ENCODE data around the gene BHLHE23. TPM values are rescaled to one million over a fixed set of nuclear protein-coding genes. Genes with fewer than 3 reads are reported as not detected.

The BHLHE23 gene
- total RNA-seq, 4 donors from 2014 or later, result not detected

DNA sequence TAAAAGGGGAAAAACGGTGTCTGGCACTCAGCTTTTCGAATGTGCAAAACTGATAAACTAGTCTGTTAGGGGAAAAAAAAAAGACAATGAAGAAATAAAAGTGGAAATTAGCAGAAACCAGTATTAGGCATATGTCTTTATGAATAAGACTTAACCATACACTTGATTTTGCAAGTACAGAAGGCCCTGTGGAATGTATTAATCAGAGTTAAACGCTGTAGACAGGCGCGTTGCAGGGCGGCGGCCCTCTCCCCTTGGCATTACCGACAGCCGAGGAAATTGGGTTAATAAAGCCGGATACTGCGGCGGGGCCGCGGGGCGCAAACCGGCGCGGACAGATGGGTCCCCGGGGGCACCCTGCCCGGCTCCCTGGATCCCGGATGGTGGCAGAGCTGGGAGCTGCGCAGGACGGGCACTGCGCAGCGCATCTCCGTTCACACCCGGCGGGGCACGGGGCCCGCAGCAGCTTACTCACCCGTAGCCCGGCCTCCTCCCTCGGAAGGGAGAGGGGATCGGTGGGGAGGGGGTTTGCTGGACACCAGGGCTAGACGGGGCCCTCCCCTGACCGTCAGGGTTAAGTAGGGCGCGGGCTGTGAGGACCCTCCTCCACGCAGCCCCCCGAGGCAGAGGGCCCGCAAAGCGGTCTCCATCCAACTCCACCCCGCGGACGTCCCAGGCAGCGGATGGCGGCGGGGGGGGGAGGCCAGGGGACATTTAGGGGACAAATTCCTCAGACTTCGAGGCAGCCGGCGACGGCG lies 2.0 kb downstream of the BHLHE23 start:
- Histone ChIP-seq H3K36me3 (no peaks in the 10 kb centered on the region), H3K27me3 (peaks cover 78 to 86% (median 84%) of the 10 kb centered on the region in 3 donors), H3K4me3 (no peak overlapping the region), H3K4me1 (peaks cover 5 to 7% of the 10 kb centered on the region in 2 donors), H3K27ac (no peak overlapping the region), H3K9me3 (no peaks in the 10 kb centered on the region)
- intact Hi-C loops (cut with DNase I; ENCODE audit: low total_unique reads) (no loop called here), in situ Hi-C loops (cut with MboI; ENCODE audit: low sequenced_read_pairs in 4 of 4) (loop anchor here in 1 of 4 donors (25.0 kb wide), 1 partner anchor 117 kb away; no protein-coding TSS in a partner anchor)
- TF ChIP-seq, protein P1, sequence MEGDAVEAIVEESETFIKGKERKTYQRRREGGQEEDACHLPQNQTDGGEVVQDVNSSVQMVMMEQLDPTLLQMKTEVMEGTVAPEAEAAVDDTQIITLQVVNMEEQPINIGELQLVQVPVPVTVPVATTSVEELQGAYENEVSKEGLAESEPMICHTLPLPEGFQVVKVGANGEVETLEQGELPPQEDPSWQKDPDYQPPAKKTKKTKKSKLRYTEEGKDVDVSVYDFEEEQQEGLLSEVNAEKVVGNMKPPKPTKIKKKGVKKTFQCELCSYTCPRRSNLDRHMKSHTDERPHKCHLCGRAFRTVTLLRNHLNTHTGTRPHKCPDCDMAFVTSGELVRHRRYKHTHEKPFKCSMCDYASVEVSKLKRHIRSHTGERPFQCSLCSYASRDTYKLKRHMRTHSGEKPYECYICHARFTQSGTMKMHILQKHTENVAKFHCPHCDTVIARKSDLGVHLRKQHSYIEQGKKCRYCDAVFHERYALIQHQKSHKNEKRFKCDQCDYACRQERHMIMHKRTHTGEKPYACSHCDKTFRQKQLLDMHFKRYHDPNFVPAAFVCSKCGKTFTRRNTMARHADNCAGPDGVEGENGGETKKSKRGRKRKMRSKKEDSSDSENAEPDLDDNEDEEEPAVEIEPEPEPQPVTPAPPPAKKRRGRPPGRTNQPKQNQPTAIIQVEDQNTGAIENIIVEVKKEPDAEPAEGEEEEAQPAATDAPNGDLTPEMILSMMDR (IDR thresholded peaks at IDR 0.05 in 4 of 5, conservative IDR thresholded peaks at IDR 0.05 in 1 of 5), result no peak
- no peak for TF ChIP-seq POLR2A (IDR thresholded peaks at IDR 0.05)
- DNase-seq, result no peak
- ATAC-seq, result no peak

DNA sequence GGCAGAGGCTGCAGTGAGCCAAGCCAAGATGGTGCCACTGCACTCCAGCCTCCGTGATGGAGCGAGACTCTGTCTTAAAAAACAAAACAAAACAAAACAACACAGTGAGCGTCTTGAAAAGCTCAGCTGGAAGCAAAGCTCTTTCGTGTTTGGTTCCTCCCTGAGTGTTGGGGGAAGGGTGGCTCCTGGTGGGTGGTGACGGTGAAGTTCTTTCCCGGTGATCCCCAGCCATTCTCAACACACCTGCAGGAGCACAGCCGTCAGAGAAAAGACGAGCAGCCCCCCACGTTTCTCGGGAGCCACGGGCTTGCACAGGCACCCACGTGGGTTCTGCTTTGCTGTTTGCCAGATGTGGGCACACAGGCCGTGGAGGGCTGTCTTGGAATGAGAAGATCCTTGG lies 3.2 kb downstream of the BHLHE23 start:
- TF ChIP-seq POLR2A (IDR thresholded peaks at IDR 0.05), result no peak
- TF ChIP-seq, protein P1 (IDR thresholded peaks at IDR 0.05 in 4 of 5, conservative IDR thresholded peaks at IDR 0.05 in 1 of 5), result no peak
- intact Hi-C loops (cut with DNase I; ENCODE audit: low total_unique reads), result no loop called here
- Histone ChIP-seq H3K4me1 (peaks cover 0 to under 1% of the 10 kb centered on the region in 2 donors), H3K27me3 (peaks cover 66 to 79% (median 75%) of the 10 kb centered on the region in 3 donors), H3K27ac (no peak overlapping the region), H3K36me3 (no peaks in the 10 kb centered on the region), H3K4me3 (no peak overlapping the region), H3K9me3 (no peaks in the 10 kb centered on the region)
- DNase-seq, result no peak
- ATAC-seq, result no peak
- in situ Hi-C loops (cut with MboI; ENCODE audit: low sequenced_read_pairs in 4 of 4), result loop anchor here in 1 of 4 donors (25.0 kb wide), 1 partner anchor 116 kb away; no protein-coding TSS in a partner anchor

DNA sequence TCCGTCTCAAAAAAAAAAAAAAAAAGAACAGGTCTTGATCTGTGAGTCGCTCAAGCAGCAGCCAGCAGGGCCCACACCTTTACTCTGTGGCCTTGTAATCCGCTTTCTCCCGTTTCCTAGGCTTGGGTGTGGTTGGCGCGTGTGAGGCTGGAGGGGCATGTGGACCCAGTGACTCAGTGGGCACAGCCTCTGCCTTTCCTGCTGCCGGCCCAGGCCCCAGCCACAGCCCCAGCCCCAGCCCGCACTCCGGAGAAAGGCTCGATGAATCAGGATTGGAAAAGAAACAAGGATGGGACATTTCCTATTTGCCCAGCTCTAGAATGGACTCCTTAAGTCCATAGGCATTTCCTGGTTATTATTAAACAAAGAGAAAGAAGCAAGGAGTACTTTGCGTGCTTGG lies 4.3 kb downstream of the BHLHE23 start:
- intact Hi-C loops (cut with DNase I; ENCODE audit: low total_unique reads) (no loop called here), in situ Hi-C loops (cut with MboI; ENCODE audit: low sequenced_read_pairs in 4 of 4) (loop anchor here in 1 of 4 donors (25.0 kb wide), 1 partner anchor 115 kb away; no protein-coding TSS in a partner anchor)
- Histone ChIP-seq H3K4me1 (no peaks in the 10 kb centered on the region), H3K4me3 (no peak overlapping the region), H3K27ac (no peak overlapping the region), H3K9me3 (no peaks in the 10 kb centered on the region), H3K36me3 (no peaks in the 10 kb centered on the region), H3K27me3 (peaks cover 62 to 71% (median 65%) of the 10 kb centered on the region in 3 donors)
- DNase-seq, result no peak
- TF ChIP-seq POLR2A (IDR thresholded peaks at IDR 0.05), result no peak
- TF ChIP-seq, protein P1 (IDR thresholded peaks at IDR 0.05 in 4 of 5, conservative IDR thresholded peaks at IDR 0.05 in 1 of 5), result no peak
- no peak for ATAC-seq

DNA sequence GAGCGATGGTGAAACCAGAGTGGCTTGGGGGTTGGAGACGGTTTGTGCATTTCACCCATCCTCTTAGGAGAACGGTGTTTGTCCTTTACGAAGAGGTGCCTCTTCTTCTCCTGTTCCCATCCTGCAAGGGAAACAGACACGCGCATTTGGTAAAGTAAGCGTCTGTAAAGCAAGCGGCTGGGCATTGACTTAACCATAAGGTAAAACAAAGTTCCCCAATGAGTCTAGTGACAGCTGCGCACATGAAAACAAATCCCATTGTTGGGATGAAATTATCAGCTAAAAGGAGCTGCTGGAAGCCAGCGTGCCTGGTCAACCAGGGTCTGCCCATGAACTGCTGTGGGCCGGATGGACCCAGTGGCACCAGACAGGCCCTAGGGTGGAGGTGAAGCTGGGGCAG lies 5.8 kb downstream of the BHLHE23 start:
- Histone ChIP-seq H3K4me3 (no peak overlapping the region), H3K36me3 (no peaks in the 10 kb centered on the region), H3K9me3 (no peaks in the 10 kb centered on the region), H3K27ac (no peak overlapping the region), H3K27me3 (peaks cover 54 to 64% (median 57%) of the 10 kb centered on the region in 3 donors), H3K4me1 (no peaks in the 10 kb centered on the region)
- ATAC-seq (no peak), DNase-seq (no peak)
- no peak for TF ChIP-seq POLR2A (IDR thresholded peaks at IDR 0.05)
- intact Hi-C loops (cut with DNase I; ENCODE audit: low total_unique reads), result no loop called here
- in situ Hi-C loops (cut with MboI; ENCODE audit: low sequenced_read_pairs in 4 of 4), result loop anchor here in 1 of 4 donors (25.0 kb wide), 1 partner anchor 114 kb away; no protein-coding TSS in a partner anchor

DNA sequence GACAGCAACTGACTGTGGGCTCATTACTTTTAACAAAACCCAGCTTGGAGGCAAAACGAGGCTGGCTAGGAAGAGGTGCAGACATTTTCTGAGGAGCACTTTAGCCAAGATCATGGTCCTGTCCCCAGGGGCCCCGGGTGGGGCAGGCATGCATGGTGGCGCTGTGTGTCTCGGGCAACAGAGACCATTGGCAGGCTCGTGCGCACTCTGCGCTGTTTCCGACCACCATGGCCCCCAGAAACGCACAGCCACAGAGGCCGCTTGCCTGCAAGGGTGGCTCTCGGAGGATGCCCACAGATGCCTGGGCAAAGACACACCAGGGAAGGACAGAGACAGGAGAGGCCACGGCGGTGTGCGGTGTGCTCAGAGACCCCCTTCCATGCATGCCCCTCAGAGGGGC lies 6.7 kb downstream of the BHLHE23 start:
- Histone ChIP-seq H3K27me3 (peaks cover 48 to 58% (median 55%) of the 10 kb centered on the region in 3 donors), H3K4me3 (no peak overlapping the region), H3K4me1 (no peaks in the 10 kb centered on the region), H3K9me3 (no peaks in the 10 kb centered on the region), H3K36me3 (no peaks in the 10 kb centered on the region), H3K27ac (no peak overlapping the region)
- in situ Hi-C loops (cut with MboI; ENCODE audit: low sequenced_read_pairs in 4 of 4), result loop anchor here in 1 of 4 donors (25.0 kb wide), 1 partner anchor 113 kb away; no protein-coding TSS in a partner anchor
- intact Hi-C loops (cut with DNase I; ENCODE audit: low total_unique reads), result no loop called here
- ATAC-seq (no peak), DNase-seq (no peak)
- TF ChIP-seq POLR2A (IDR thresholded peaks at IDR 0.05), result no peak
- TF ChIP-seq, protein P1 (IDR thresholded peaks at IDR 0.05 in 4 of 5, conservative IDR thresholded peaks at IDR 0.05 in 1 of 5), result no peak

All from gastrocnemius medialis (tissue), 4 donors.